GM12874 (cell line): ENCODE data around the gene VPS13D.

Source experiments
- TF ChIP-seq, protein P1 (sequence below): IDR thresholded peaks from 2 replicates; pipeline ENCODE4 v1.5.1; 2011; ENCODE audit warnings: low read depth, mild to moderate bottlenecking, control low read depth, low read length, moderate library complexity; ENCODE audit not compliant: insufficient read depth

VPS13D gene

DNA sequence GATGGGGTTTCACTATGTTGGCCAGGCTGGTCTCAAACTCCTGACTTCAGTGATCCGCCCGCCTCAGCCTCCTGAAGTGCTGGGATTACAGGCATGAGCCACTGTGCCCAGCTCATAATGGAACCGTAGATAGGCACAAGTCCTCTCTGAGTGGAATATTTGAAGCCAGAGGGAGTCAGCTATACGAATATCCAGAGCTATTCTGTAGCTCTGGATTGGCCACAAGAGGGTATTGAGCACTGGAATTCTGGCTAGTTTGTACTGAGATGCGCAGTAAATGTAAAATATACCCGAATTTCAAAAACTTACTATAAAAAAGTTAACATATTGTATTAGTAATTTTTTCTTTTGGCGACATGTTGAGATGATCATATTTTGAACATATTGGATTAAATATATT lies 851 bp upstream of the VPS13D start:
- TF ChIP-seq, protein P1, sequence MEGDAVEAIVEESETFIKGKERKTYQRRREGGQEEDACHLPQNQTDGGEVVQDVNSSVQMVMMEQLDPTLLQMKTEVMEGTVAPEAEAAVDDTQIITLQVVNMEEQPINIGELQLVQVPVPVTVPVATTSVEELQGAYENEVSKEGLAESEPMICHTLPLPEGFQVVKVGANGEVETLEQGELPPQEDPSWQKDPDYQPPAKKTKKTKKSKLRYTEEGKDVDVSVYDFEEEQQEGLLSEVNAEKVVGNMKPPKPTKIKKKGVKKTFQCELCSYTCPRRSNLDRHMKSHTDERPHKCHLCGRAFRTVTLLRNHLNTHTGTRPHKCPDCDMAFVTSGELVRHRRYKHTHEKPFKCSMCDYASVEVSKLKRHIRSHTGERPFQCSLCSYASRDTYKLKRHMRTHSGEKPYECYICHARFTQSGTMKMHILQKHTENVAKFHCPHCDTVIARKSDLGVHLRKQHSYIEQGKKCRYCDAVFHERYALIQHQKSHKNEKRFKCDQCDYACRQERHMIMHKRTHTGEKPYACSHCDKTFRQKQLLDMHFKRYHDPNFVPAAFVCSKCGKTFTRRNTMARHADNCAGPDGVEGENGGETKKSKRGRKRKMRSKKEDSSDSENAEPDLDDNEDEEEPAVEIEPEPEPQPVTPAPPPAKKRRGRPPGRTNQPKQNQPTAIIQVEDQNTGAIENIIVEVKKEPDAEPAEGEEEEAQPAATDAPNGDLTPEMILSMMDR: no peak

DNA sequence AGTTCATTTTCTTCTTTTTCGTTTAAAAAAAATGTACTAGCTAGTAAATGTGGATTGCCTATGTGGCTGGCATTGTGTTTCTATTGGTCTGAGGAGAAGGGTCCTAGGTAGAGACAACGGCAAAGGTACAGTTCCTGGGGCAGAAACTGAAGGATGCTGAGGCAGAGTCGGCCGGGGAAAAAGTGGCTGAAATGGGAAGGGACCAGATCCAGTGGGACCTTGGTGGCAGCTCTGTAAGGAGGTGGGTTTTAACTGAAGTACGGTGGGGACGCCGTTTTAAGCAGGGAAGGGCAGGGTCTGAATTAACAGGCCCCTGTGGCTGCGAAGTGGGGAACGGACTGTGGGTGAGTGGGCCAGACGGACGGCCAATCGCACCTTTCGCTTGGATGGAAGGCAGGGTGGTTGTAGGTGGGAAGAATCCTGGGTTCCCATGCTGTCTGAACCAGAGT lies 420 bp upstream of the VPS13D start:
- TF ChIP-seq, protein P1: no peak

DNA sequence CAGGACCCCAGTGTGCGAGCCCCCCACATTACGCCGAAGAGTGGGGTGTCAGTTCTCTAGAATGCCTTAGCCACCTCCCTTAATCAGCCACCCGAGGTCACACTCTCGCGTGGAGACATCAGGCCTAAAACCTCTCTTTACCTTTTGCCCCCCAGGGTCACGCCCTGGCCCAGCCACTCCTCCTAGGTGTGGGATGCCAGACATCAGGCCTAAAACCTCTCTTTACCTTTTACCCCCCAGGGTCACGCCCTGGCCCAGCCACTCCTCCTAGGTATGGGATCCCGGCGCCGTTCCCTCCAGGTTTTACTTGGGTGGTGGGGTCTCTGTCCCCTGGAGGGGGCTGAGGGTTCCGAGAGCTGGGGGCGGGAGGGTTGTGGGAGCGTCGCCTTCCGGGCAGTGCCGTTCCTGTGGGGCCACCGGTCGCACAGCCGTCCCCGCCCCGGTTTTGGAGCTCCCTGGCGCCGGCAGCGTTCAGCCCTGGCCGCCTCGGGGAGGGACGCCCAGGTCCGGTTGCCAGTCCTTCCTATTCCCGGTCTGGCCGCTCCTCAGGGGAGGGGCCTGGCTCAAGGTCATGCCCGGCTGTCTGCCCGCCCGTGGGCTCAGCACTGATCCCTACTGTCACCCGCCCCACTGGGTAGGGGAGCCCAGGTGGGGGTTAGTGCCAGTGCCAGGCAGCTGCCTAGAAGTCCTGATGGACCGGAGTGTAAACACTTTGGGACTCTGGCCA lies 882 bp downstream of the VPS13D start:
- TF ChIP-seq, protein P1: no peak

GRCh38 chr1:12231276-12231595 lies 1.4 kb downstream of the VPS13D start:
- TF ChIP-seq, protein P1: no peak

- TF ChIP-seq, protein P1: no peak
Measured at GRCh38 chr1:12232221-12232620, 2.4 kb downstream of the VPS13D start.

GRCh38 chr1:12244078-12244477 lies 14.2 kb downstream of the VPS13D start:
- TF ChIP-seq, protein P1: peak; percentile 39; the same call in 1 of the 2 replicates

GRCh38 chr1:12244585-12244984 lies 14.8 kb downstream of the VPS13D start:
- TF ChIP-seq, protein P1: no peak
